HUES6 (cell line): Measurements from ENCODE around the gene BLM.

Experiments used
- H3K27ac ChIP-seq: 2 replicates; pipeline ENCODE4 v1.7.0; 2013; ENCODE audit warnings: low read depth, mild to moderate bottlenecking, low read length, inconsistent platforms
- H3K27me3 ChIP-seq: 2 replicates; pipeline ENCODE4 v1.6.1; 2013; ENCODE audit warnings: low read length; ENCODE audit not compliant: control insufficient read depth, insufficient read depth
- H3K36me3 ChIP-seq: 2 replicates; pipeline ENCODE4 v1.6.1; 2013; ENCODE audit warnings: low read length; ENCODE audit not compliant: control insufficient read depth, insufficient read depth
- H3K4me1 ChIP-seq: 2 replicates; pipeline ENCODE4 v1.6.1; 2013; ENCODE audit warnings: low read length; ENCODE audit not compliant: control insufficient read depth, insufficient read depth
- H3K4me3 ChIP-seq: 2 replicates; pipeline ENCODE4 v1.5.1; 2013; ENCODE audit warnings: low read depth, low read length
- H3K9ac ChIP-seq: one replicate; pipeline ENCODE4 v1.6.1; 2013; ENCODE audit warnings: mild to moderate bottlenecking, low read length
- H3K9me3 ChIP-seq: 2 replicates; pipeline ENCODE4 v1.6.1; 2013; ENCODE audit warnings: low read depth, low read length; ENCODE audit not compliant: control insufficient read depth, insufficient read depth

The BLM gene

DNA sequence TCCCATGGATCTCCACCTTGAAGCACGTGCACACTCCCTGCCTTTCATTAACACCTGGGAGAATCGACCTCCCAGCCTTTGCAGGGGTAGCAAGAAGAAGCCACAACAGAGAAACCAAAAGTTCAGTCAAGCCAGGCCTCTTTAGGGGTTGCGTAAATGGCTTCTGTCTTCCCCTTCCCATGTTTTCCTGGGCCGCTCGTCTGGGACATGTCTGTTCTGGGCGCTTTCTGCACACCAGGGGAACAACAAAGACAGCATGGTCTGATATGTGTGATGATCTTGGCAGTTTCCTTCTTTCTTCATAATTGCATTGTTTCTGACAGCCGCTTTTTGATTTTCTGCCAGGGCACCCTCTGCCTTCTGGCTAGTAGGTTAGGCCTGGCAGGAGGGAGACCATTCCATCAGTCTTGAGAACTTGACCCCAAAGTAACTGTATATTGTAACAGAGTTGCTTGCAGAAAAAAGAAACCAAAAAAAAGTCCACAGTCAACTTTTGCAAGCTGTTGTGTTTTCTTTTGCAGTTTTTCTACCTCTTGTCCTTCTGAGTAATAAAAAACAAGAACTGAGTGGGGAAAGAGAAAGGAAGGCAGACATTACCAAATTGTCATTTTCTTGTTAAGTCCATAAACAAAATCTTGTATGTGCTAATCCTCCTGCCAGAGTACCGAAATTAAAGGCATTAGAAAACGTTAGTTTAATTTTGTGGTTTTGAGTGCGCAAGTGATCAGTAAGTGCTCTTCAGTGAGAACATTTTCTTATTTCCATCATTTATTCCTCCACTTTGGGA, 95.2 kb downstream of the BLM start:
- Histone ChIP-seq H3K27me3 (no peaks in the 10 kb centered on the region), H3K9me3 (no peaks in the 10 kb centered on the region), H3K4me1 (peaks cover 20% of the 10 kb centered on the region), H3K4me3 (no peak overlapping the region), H3K9ac (no peak overlapping the region), H3K36me3 (peaks cover 65% of the 10 kb centered on the region), H3K27ac (no peak overlapping the region)

DNA sequence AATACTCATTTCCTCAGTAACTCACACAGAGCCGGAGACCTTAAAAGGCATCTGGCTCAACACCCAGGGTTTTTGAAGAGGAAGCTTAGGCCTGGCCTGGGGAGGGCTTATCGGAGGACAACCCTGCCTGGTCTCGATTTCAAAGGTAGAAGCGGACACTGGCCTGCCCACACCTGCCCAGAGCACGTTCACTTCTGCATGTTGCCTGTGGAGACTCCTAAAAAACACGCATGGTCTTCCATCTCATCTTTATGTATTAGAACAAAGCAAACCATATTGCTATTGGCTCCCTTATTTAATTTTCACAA, 95.8 kb downstream of the BLM start:
- no peak overlapping the region for H3K4me3 ChIP-seq
- H3K9ac ChIP-seq = no peak overlapping the region
- peaks cover 59% of the 10 kb centered on the region for H3K36me3 ChIP-seq
- no peaks in the 10 kb centered on the region for H3K9me3 ChIP-seq
- H3K4me1 ChIP-seq = peaks cover 22% of the 10 kb centered on the region
- H3K27me3 ChIP-seq = no peaks in the 10 kb centered on the region
- H3K27ac ChIP-seq = no peak overlapping the region

GRCh38 chr15:90813796-90814190, 96.6 kb downstream of the BLM start:
- Histone ChIP-seq H3K36me3 (peaks cover 51% of the 10 kb centered on the region), H3K27ac (0 out of 2 replicates have a peak overlapping the region, but pooled peaks have one; percentile 54), H3K9me3 (no peaks in the 10 kb centered on the region), H3K9ac (no peak overlapping the region), H3K4me3 (no peak overlapping the region), H3K4me1 (peaks cover 23% of the 10 kb centered on the region), H3K27me3 (no peaks in the 10 kb centered on the region)

DNA sequence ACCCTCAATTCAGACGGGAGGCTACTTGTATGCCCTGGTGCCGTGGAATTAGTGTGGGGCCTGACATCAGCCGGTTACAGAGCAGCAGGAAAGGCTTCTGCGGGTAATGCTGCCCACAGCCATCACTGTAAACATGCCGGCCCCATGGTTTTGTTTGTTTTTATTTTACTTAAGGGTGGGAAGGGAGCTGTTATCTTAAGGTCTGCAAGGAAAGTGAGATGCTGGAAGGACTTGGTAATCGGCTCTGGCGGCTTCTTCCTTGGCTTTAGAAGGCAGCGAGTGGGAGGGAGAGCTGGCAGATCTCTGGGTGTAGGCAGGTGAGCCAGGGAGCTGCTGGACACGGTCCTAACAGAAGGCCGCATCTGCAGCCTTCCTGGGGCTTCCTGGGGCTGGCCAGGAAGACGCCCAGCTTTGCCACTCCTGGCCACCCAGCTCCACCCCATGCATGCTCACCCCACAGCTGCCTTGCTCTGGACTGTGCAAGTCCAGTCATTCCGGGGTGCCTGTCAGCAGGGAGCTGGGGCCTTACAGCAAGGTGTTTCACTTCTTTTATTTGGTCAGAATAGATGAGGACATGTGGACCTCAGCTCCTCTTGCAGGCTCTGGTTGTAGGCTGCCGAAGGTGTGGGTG, 97.2 kb downstream of the BLM start:
- Histone ChIP-seq H3K9ac (no peak overlapping the region), H3K36me3 (peaks cover 45% of the 10 kb centered on the region), H3K27ac (no peak overlapping the region)

GRCh38 chr15:90816401-90817116, 99.4 kb downstream of the BLM start:
- H3K4me1 ChIP-seq = peaks cover 25% of the 10 kb centered on the region
- no peak overlapping the region for H3K27ac ChIP-seq
- H3K4me3 ChIP-seq = no peak overlapping the region
- peaks cover 24% of the 10 kb centered on the region for H3K36me3 ChIP-seq
- H3K9ac ChIP-seq = no peak overlapping the region
- no peaks in the 10 kb centered on the region for H3K9me3 ChIP-seq
- no peaks in the 10 kb centered on the region for H3K27me3 ChIP-seq

More for the DNA sequence above, 97.2 kb downstream of the BLM start:
- Histone ChIP-seq H3K27me3 (no peaks in the 10 kb centered on the region), H3K4me1 (peaks cover 25% of the 10 kb centered on the region), H3K9me3 (no peaks in the 10 kb centered on the region), H3K4me3 (no peak overlapping the region)

- H3K9me3 ChIP-seq = no peaks in the 10 kb centered on the region
- no peak overlapping the region for H3K4me3 ChIP-seq
- H3K27ac ChIP-seq = no peak overlapping the region
- H3K9ac ChIP-seq = no peak overlapping the region
- peaks cover 25% of the 10 kb centered on the region for H3K4me1 ChIP-seq
- peaks cover 16% of the 10 kb centered on the region for H3K36me3 ChIP-seq
- no peaks in the 10 kb centered on the region for H3K27me3 ChIP-seq
Measured at GRCh38 chr15:90817117-90818057, 100.2 kb downstream of the BLM start.

DNA sequence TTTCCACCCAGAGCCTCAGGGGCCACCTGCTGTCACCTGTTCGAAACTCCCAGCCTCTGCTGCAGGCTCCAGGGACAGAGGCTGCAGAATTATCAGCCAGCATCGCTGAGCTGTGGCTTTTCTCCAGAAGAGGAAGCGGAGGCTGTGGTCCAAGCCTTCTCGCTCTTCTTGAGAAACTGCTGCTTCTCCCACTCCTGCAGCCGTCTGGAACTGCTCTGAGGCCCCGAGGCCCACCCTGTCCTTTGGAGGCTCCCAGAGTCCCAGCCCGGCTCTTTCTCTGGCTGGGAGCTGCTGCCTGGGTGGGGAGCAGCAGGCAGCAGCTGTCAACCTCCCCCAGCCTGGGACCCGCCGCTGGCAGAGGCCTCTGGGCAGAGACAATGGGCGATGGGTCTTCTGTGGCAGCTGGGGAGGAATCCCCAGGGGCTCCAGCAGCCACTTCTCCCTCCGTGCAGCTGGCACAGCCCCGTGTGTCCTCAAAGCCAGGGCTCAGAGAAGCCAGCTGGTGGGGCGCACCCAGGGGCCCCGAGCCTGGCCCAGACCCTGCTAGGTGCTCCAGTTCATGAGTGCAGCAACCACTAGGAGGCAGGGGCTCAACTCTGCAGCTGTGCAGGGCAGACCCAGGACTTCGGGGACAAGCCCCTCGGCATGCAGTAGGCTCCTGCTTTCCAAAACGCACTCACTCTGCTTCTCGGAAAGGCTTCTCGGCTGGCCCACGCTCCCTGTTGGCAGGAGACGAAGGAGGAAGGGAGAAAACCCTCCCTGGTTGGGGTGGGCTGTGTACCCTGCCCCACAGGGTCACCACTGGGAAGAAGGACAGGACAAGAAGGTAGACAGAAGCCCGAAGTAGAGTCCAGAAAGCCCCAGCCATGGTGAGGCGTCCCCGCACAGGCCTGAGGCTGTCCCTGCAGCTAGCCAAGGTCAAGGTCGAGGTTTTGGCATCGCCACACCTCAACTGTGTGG, 101.4 kb downstream of the BLM start:
- no peaks in the 10 kb centered on the region for H3K27me3 ChIP-seq
- no peak overlapping the region for H3K27ac ChIP-seq
- H3K4me3 ChIP-seq = no peak overlapping the region
- no peak overlapping the region for H3K9ac ChIP-seq
- H3K36me3 ChIP-seq = peaks cover 8% of the 10 kb centered on the region
- H3K9me3 ChIP-seq = no peaks in the 10 kb centered on the region
- H3K4me1 ChIP-seq = peaks cover 23% of the 10 kb centered on the region

DNA sequence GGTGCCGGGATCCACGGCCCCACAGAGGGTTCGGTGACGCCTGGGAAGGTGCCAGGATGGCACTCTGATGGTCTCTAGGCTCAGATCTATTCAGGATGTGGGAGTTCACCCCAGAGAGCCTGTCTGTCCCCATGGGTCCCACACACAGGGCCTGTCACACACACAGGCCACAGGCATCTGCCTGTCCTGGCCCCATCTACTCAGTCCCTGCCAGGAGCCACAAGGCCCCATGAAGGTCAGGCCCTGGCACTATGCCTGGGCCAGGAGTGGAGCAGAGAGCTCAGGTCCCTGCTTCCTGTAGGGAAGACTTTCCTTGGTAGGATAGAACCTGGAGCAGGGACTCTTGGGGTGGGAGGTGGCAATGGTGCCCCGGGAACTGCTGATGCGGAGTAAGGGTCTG, 102.2 kb downstream of the BLM start:
- Histone ChIP-seq H3K9ac (no peak overlapping the region), H3K27ac (no peak overlapping the region), H3K4me3 (no peak overlapping the region), H3K36me3 (peaks cover 8% of the 10 kb centered on the region), H3K4me1 (peaks cover 14% of the 10 kb centered on the region), H3K27me3 (no peaks in the 10 kb centered on the region), H3K9me3 (no peaks in the 10 kb centered on the region)

DNA sequence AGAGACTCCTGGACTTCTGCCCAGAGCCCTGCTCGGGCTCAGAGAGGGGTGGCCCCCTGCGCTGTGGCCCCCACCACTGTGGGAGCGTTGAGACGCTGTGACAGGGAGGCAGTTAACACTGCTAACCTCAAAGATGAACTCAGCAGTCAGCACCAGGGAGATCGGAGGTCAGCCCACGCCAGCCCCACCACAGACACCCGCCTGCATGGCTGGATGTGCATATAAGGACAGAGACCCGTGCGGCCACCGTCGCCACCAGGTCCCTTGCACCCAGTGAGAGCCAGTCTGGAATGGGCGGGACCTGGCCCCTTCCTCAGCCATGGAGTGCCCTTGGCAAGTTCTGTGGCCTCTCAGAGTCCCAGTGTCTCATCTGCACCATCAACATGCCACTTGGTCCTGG, 102.7 kb downstream of the BLM start:
- Histone ChIP-seq H3K27ac (no peak overlapping the region), H3K4me3 (no peak overlapping the region), H3K27me3 (no peaks in the 10 kb centered on the region)

DNA sequence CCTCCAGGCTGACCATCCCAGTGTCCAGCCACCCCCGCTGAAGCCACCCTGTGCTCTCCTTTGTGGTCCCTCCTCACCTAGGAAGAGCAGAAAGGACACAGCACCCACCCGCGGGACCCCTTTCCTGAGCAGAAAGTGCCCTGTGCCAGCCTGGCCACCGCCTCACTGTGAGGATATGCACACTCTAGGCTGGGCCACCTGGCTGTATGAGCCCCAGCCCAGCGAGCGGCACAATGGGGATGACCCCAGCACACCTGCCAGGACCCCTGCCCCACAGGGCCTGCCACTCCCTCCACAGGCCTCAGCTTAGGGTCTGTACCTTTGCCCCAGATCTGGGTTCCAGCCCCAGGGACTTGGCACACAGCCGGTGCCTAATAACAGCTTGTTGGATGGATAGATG, 103.3 kb downstream of the BLM start:
- Histone ChIP-seq H3K9ac (no peak overlapping the region), H3K36me3 (peaks cover 2% of the 10 kb centered on the region; the same call in 1 of the 2 replicates), H3K4me1 (peaks cover 12% of the 10 kb centered on the region), H3K27ac (no peak overlapping the region), H3K4me3 (no peak overlapping the region), H3K9me3 (no peaks in the 10 kb centered on the region), H3K27me3 (no peaks in the 10 kb centered on the region)

More for the DNA sequence above, 102.7 kb downstream of the BLM start:
- H3K36me3 ChIP-seq = peaks cover 7% of the 10 kb centered on the region
- peaks cover 12% of the 10 kb centered on the region for H3K4me1 ChIP-seq
- no peaks in the 10 kb centered on the region for H3K9me3 ChIP-seq
- H3K9ac ChIP-seq = no peak overlapping the region
